Common myeloid progenitor, CD34-positive (primary cell): ENCODE results near the gene BAG5.
A peak's percentile ranks its signal among the peaks of the same experiment; 100 is the strongest.

Experiments
- CTCF ChIA-PET: fragments of 350-600 bp; sonication (Branson Sonifier 250); formaldehyde crosslinking; loops from one replicate; lab custom pipeline; 2021; ENCODE audit warnings: antibody characterized with exemption; lab: Charles Lee
- POLR2A ChIA-PET: fragments of 350-600 bp; sonication (Branson Sonifier 250); formaldehyde crosslinking; loops from one replicate; lab custom pipeline; 2021; ENCODE audit warnings: antibody characterized with exemption; lab: Charles Lee
- DNase-seq, 3 donors: peaks; one replicate each; pipeline versions ENCODE4 v3.0.0 to v3.0.0-alpha.2; 2013
- H3K27ac ChIP-seq, 2 experiments: 1 replicate in 1 of 2; 2 replicates in 1 of 2; pipeline ENCODE4 v1.7.0; 2013; ENCODE audit warnings: inconsistent platforms in 2 of 2, low read length in 2 of 2, mild to moderate bottlenecking in 2 of 2, low read depth in 1 of 2, moderate library complexity in 1 of 2; ENCODE audit not compliant: severe bottlenecking in 2 of 2, insufficient read depth in 1 of 2, poor library complexity in 1 of 2
- H3K27me3 ChIP-seq, 5 experiments: replicated peaks in 2 of 5; 1 replicate in 3 of 5; 2 replicates in 2 of 5; pipeline versions ENCODE4 v1.6.1 to v1.7.0; 2013; ENCODE audit warnings: low read length in 4 of 5, mild to moderate bottlenecking in 2 of 5, moderate library complexity in 2 of 5, inconsistent platforms in 1 of 5; ENCODE audit not compliant: insufficient read depth in 5 of 5, control insufficient read depth in 4 of 5
- H3K36me3 ChIP-seq, 4 experiments: 1 replicate in 2 of 4; 2 replicates in 2 of 4; pipeline versions ENCODE4 v1.6.1 to v1.7.0; 2013; ENCODE audit warnings: low read length in 3 of 4, control low read depth in 1 of 4, mild to moderate bottlenecking in 1 of 4; ENCODE audit not compliant: control insufficient read depth in 4 of 4, insufficient read depth in 4 of 4
- H3K4me1 ChIP-seq, 4 experiments: 1 replicate in 3 of 4; 2 replicates in 1 of 4; pipeline versions ENCODE4 v1.6.1 to v1.7.1; 2013; ENCODE audit warnings: low read length in 3 of 4, mild to moderate bottlenecking in 3 of 4, control low read depth in 1 of 4, inconsistent platforms in 1 of 4, moderate library complexity in 1 of 4; ENCODE audit not compliant: control insufficient read depth in 4 of 4, insufficient read depth in 4 of 4; ENCODE audit errors: control extremely low read depth in 1 of 4
- H3K4me3 ChIP-seq, 7 experiments: 1 replicate in 4 of 7; 2 replicates in 3 of 7; pipeline versions ENCODE4 v1.5.1 to v1.7.0; 2013; ENCODE audit warnings: mild to moderate bottlenecking in 7 of 7, low read length in 6 of 7, moderate library complexity in 6 of 7, inconsistent platforms in 2 of 7, low read depth in 2 of 7, control low read depth in 1 of 7; ENCODE audit not compliant: insufficient read depth in 4 of 7, control insufficient read depth in 1 of 7; ENCODE audit errors: extremely low read depth in 1 of 7
- H3K9me3 ChIP-seq, 5 experiments: 1 replicate in 4 of 5; 2 replicates in 1 of 5; pipeline versions ENCODE4 v1.6.1 to v1.7.1; 2013; ENCODE audit warnings: low read length in 4 of 5, mild to moderate bottlenecking in 2 of 5, inconsistent platforms in 1 of 5, low read depth in 1 of 5, moderate library complexity in 1 of 5; ENCODE audit not compliant: control insufficient read depth in 4 of 5, insufficient read depth in 2 of 5; ENCODE audit errors: control extremely low read depth in 1 of 5
- WGBS: methylation state at CpG from one replicate; pipeline ENCODE4 v1.1.5; 2013; ENCODE audit not compliant: insufficient coverage; 5-methylcytosine and 5-hydroxymethylcytosine counted together

Gene BAG5

DNA sequence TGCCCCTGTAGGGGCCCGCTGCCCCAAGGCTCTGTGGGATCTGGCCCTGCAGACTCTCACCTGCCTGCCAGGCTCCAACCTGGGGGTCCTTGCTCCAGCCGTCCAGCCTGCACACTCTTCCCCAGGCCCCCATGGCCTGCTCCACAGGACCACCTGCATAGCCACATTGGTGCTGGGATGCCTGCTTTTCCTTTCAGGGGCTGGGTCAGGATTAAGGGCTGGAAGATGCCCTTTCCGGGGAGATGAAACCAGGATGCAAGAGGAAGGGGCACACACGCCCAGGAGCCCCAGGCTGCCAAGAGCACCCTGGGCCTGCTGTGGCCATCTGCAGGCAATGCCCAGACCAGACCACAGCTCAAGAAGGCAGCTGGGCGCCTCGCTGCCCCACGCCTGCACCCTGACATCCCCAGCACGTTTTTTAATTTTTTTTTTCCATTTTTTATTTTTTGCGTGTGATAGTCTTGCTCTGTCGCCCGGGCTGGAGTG is 15.0 kb downstream of the BAG5 start:
- DNase-seq: no peak
- H3K27me3 ChIP-seq: peaks cover 0 to 4% (median 0%) of the 10 kb centered on the region in 5 experiments
- POLR2A ChIA-PET: no interaction called here
- H3K36me3 ChIP-seq: no peaks in the 10 kb centered on the region
- CTCF ChIA-PET: interaction anchor here (0.7 to 15.7 kb wide), 10 partner anchors 11 to 57 kb away, joined by 3 to 147 read pairs (median 4); partner anchors contain the start of gene CKB
- no peak overlapping the region for H3K4me3 ChIP-seq
- peaks cover 0 to 3% (median 0%) of the 10 kb centered on the region in 4 experiments for H3K4me1 ChIP-seq
- H3K9me3 ChIP-seq: no peaks in the 10 kb centered on the region
- H3K27ac ChIP-seq: no peak overlapping the region
- over 99% methylated on average over 11 of the region's 11 CpGs for WGBS

DNA sequence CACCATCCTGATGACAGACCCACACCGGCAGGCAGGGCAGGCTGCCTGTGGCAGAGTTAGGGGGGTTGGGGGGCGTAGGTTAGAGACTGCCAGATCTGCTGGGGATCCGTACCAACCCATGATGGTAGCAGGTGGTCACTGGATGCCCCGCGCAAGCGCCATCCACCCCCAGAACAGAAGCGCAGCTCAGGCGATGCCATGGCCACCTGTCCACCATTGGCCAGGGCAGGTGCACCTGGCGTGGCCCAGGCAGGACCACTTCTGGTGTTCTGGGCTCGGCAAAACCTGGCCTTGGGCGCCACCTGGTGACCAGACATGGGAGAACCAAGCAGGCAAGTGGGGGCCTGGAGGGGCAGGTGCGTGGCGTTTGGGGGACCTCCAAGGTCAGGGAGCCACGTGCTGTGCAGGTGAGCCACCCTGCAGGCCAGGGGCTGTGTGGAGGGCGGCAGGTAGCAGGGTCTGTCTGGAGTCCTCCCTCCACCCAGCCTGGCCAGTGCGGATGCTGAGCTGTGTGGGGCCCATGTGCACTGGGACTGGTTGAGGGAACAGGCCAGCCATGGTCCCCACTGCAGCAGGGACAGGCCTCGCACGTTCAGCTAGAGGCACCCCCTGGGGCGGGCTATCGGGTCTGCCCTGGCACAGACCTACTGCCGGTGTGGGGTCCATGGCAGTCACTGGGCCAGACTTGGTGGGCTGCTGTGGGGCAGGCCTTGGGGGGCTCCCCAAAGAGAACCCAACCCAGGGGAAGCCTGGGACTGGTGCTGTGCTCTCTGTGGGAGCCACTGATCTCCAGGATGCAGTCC is 15.6 kb downstream of the BAG5 start:
- Histone ChIP-seq H3K27me3 (peaks cover 0 to 6% (median 0%) of the 10 kb centered on the region in 5 experiments), H3K36me3 (no peaks in the 10 kb centered on the region), H3K9me3 (no peaks in the 10 kb centered on the region), H3K4me1 (peaks cover 0 to 5% (median 0%) of the 10 kb centered on the region in 4 experiments), H3K27ac (no peak overlapping the region), H3K4me3 (no peak overlapping the region)
- ChIA-PET POLR2A (no interaction called here), CTCF (interaction anchor here (0.6 to 15.7 kb wide), 14 partner anchors 11 to 66 kb away, joined by 3 to 147 read pairs (median 3); partner anchors contain the start of gene CKB)
- peak; percentile 57 to 72 (median 68) for DNase-seq
- WGBS: 28% methylated on average over 15 of the region's 21 CpGs

DNA sequence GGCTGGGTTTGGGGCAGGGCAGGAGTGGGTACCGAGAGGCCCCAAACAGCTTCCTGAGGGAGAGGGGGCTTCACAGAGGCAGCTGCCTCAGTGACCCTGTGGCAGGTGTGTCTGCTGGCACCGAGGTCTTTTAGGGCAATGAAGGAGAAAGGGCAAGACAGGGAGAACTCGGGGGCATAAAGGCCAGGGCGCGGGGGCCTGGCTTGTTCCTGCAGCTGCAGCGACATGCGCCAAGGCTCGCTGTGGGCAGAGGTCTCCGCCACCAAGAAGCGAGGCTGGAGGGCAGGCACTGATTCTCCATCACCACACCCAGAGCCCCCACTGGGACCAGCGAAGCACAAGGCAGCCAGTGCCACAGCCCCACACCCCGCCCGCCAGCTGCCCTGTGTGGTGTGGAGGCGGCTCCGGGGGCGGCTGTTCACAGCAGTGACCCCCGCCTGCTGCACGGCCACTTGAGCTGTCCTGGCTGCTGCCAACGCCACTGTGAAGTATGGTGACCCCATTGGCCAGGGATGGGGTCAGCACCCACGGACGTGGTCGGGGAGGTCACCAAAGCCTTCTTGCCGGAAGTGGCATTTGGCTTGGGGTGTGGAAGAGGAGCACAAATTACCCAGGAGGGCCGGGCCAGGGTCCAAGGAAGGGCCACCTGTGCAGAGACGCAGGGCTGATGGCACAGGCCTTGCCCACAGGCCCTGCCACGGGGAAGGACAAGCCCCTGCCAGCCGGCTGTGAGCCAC is 16.4 kb downstream of the BAG5 start:
- POLR2A ChIA-PET: no interaction called here
- no peak overlapping the region for H3K27ac ChIP-seq
- no peak overlapping the region for H3K4me3 ChIP-seq
- no peaks in the 10 kb centered on the region for H3K36me3 ChIP-seq
- WGBS: 94% methylated on average over 23 of the region's 27 CpGs
- H3K4me1 ChIP-seq: peaks cover 0 to 6% (median 2%) of the 10 kb centered on the region in 4 experiments
- H3K9me3 ChIP-seq: no peaks in the 10 kb centered on the region
- H3K27me3 ChIP-seq: peaks cover 0 to 11% (median 0%) of the 10 kb centered on the region in 5 experiments
- DNase-seq: no peak
- CTCF ChIA-PET: interaction anchor here (0.6 to 15.7 kb wide), 11 partner anchors 8 to 65 kb away, joined by 3 to 147 read pairs (median 3); partner anchors contain the start of gene CKB

DNA sequence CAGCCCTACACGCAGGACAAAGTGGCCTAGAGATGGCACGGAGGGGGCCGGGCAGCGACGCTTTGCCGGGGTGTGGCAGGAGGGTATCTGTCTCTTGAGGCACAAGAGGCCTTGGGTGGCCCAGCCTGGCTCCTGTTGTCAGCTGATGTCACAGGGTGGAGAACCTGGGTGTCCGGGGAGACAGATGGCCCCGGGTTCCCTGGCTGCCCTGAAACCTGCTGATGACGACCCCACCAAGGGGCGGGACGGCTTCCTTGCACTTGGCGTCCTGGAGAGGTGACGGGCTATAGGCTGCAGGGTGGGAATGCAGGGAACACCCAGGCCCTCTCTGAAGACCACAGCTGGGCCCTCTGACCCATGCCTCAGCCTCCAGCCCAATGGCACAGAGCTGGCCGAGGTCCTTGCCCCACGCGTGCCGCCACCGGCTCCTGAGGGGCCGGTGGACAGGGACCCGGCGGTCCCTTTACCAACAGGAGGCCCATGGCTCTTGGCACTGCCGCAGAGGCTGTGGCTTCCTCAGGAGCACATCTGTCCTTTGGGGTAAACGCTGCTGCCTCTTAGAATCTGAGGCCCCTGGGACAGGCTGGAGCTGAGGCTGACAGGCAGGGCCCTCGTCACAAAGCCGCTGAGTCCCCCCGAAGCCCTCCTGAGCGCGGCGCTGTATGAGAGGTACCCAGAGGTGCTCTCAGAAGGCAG is 17.1 kb downstream of the BAG5 start:
- DNase-seq: no peak
- Histone ChIP-seq H3K9me3 (no peaks in the 10 kb centered on the region), H3K27me3 (peaks cover 0 to 13% (median 1%) of the 10 kb centered on the region in 5 experiments), H3K4me1 (peaks cover 0 to 8% (median 4%) of the 10 kb centered on the region in 4 experiments), H3K36me3 (no peaks in the 10 kb centered on the region), H3K27ac (no peak overlapping the region), H3K4me3 (no peak overlapping the region)
- ChIA-PET POLR2A (interaction anchor here (0.5 kb wide), 1 partner anchor 122 kb away, joined by 3 read pairs; no protein-coding TSS in a partner anchor), CTCF (interaction anchor here (0.8 to 15.7 kb wide), 11 partner anchors 9 to 65 kb away, joined by 3 to 147 read pairs (median 4); partner anchors contain the start of gene CKB)
- 96% methylated on average over 24 of the region's 29 CpGs for WGBS

- H3K27ac ChIP-seq: no peak overlapping the region
- H3K4me3 ChIP-seq: no peak overlapping the region
- WGBS: 88% methylated on average over 24 of the region's 35 CpGs
- ChIA-PET CTCF (interaction anchor here (0.6 to 15.7 kb wide), 10 partner anchors 9 to 47 kb away, joined by 3 to 147 read pairs (median 6); partner anchors contain the start of gene CKB), POLR2A (interaction anchor here (0.5 kb wide), 1 partner anchor 122 kb away, joined by 3 read pairs; no protein-coding TSS in a partner anchor)
- H3K27me3 ChIP-seq: peaks cover 0 to 18% (median 2%) of the 10 kb centered on the region in 5 experiments
- H3K36me3 ChIP-seq: no peaks in the 10 kb centered on the region
- H3K4me1 ChIP-seq: peaks cover 0 to 9% (median 4%) of the 10 kb centered on the region in 4 experiments
- H3K9me3 ChIP-seq: no peaks in the 10 kb centered on the region
- DNase-seq: no peak
Observed at GRCh38 chr14:103544388-103545218, 17.9 kb downstream of the BAG5 start.
